Stimulated activated CD4-positive, alpha-beta T cell treated with anti-CD3 and anti-CD28 coated beads, Interleukin-15, amount 100 ng/mL, for 24 hours (primary cell): ENCODE results near the gene FBXO5.
"Not testable (repeated sequence)": the region's sequence is repeated elsewhere in the genome, so short reads cannot be mapped to it uniquely, and the experiment has no call there.

Experiments used
- DNase-seq: peaks from one replicate; pipeline ENCODE4 v3.0.0-alpha.2; 2020

FBXO5 gene

DNA sequence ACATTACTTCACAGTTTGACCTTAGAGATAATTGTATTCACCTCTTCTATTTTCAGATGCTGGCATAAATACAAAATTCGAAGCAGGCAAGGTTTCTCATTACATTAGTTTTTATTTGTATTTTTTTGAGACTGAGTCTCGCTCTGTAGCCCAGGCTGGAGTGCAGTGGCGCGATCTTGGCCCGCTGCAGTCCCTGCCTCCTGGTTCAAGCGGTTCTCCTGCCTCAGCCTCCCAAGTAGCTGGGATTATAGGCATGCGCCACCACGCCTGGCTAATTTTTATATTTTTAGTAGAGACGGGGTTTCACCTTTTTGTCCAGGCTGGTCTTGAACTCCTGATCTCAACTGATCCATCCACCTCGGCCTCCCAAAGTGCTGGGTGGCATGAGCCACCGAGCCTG lies 2.5 kb upstream of the FBXO5 start:
- not testable (repeated sequence) for DNase-seq

DNA sequence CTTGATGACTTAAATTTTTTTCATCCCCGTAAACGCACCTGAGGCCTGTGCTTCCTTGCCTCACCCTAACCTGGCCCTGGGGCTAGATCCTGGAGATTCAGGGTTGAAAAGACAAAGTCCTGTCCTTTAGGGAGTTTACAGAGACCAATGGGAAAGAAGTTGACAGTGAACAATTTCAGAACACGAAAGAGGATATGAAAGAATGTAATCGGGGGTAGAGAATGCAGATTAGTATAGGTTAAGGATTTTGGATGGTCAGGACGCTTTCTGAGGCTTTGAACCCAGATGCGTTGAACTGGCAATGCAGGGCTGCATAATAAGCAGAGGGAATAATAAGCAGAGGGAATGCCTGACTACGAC lies 1.7 kb upstream of the FBXO5 start:
- DNase-seq = no peak

DNA sequence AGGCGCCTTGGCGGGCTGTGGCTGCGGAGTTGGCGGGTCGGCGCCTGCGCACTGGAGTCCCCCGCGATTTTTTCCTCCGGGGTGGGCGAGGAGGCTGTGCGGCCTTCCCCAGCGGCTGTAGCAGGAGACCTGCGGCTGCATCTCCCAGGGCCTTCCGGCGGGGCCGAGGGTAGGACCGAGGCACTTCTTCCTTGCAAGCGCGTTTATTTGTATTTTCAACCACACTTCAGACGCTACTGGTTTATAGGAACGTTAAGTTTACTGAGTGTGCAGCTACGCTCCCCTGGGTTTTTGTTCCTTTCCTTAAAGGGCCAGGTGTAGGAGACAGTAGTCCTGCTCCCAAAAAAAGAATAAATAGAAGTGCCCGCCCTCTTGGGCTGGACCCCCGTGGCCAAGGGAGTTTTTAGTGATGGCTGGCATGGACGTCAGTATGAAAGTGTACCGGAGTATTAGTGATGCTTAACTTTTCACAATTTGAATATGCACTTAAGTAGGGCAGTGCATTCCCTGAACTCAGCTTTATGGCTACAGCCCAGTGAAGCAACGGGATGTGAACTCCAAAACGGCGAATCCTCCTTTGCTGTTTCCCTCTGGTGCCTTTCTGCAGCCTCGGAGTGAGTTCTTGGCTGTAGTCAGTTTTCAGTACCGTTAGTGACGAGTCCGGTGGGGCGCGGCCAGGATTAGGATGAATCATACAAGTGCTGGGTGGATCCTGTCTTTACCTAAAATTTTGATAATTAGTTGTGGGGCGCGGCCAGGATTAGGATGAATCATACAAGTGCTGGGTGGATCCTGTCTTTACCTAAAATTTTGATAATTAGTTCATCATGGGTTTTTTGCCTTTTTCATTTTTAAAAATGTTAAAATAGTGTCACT lies 1.0 kb upstream of the FBXO5 start:
- DNase-seq = peak; percentile 96

DNA sequence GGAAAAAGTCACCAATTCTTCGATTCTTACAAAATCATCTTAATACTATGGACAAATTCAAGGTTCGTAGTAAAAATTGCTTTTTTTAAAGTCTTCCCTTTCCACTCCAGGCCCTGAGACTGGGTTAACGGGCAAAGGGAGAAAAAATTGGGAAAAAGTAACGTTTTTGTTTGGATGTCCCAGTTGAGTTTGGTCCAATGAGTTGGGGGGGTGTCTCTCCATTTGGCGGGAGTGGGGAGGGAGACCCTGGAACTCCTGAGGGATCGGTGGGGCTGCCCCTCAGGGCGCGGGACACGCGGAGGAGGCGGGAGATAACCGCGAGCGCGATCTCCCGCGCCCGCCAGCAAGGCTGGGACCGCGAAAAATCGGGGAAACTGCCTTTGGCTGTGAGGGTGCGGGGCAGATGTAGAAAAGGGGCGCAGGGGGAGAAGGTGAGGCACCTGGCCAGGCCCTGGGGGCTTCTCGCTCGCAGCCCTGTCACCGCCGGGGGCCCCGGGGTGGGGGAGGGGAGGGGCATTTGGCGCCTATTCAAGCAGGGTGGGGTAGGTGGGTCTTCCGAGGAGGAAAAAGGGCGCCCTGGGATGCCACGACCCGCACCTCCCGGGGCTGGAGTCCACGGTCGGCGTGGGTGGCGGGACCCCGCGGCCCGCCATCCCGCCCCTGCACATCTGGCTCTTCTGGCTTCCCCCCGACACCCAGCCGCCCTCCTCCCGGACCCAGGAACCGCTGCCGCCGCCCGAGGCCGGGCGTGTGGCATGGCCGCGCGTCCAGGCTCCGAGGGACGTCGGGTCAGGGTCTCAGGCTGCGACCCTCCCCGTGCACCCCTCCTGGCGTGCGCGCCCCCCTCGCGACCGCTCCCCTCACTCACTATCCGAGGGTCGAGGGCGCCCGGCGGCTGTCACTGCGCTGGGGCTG lies 595 bp downstream of the FBXO5 start:
- peak; percentile 52 for DNase-seq

DNA sequence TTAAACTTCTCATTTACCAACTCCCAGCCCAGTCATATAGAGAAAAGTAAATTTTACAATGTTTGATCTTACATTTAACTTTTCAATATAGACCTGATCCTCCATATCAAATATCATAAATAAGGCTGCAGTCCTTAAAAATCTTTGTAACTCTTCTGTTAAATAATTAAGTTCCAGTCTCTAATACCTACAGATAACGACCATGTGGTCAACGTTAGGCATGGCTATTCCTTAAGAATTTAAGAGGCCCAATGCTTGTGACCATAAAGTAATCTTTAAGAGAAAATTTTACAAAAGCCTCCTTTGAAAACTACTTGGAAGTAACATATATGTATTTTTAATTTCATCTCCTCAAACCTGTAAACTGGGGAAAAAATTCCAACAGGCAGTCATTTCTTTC lies 1.6 kb downstream of the FBXO5 start:
- DNase-seq = no peak

DNA sequence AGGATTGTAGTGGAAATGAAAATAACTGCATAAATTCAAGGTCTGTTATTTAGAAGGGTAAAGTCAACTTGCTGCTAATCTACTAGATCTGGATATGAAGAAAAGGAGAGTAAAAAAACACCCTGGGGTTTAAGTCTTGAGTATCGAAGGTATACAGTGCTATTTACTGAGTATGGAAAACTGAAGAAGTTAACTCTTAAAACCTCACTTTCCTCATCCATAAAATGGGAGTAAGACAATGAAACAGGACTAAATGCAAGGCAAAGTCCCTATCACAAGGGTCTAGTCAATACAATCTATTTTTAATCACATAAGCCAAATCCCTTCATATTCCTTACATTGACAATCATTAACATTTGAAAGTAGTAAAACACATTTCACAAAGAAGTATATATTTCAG lies 2.2 kb downstream of the FBXO5 start:
- DNase-seq = no peak

DNA sequence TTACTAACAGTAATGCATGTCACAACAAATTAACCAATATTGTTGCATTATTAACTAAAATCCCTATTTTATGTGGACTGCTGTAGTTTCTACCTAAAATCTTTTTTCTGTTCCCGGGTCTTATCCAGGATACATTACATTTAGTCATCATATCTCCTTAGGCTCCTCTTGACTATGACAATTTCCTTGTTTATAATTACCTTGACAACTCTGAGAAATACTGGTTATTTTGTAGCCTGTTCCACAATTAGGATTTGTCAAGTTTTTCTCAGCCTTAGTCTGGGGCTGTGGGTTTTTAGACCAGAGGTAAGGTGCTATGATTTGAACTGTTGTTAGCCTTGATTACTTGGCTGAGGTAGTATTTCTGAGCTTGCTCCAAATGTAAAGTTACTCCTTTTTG lies 3.7 kb downstream of the FBXO5 start:
- no peak for DNase-seq

DNA sequence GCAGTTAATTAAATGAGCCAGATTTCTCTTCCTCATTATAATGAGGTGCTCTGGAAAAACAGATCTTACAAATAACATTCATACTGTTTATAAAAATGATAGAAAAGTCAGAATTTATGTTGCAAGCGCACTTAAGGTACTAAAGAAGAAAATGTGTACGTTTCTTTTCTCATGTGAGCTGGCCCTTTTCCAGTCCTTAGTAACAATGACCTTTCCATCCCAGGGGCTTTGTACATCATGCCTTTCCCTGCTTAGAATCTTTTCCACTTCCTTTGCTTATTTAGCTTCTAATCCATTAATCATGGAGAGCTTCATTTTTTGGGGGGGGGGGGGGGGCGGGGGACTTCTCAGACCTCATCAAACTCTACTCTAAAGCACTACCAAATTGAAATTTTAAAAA lies 4.8 kb downstream of the FBXO5 start:
- DNase-seq = no peak

DNA sequence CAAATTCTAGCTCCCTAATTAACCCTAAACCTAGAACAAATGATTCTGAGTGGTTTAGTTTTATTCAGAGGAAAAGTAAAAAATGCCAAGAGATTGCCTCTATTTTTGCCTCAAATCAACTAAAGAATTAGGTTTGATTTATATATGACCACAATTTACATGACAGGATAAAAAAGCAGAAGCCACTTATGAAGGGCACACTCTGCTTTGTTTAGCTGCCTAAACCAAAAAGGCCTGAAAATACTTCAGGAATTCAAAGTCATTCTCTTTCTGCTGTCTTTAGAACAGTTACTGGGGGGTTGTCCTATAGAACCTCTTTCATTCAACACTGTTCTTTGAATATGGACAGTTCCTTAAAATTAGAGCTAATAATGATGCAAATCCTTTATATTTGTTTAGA lies 5.3 kb downstream of the FBXO5 start:
- DNase-seq = no peak

DNA sequence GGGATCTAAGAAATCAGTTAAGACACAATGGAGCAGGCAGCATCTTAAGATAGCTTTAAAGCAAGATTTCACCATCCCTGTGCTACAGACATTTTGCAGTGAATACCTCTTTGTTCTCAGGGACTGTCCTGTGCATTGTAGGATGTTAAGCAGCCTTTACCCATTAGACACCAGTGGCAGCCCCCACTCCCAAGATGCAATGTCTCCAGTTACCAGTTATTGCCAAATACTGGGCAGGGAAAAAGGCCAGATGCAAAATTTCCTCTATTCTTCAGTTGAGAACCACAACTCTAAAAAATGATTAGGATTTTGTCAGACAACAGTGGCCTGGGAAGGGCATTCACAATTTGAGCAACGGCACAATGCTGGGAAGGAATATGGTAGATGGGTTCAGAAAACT lies 6.1 kb downstream of the FBXO5 start:
- no peak for DNase-seq

DNA sequence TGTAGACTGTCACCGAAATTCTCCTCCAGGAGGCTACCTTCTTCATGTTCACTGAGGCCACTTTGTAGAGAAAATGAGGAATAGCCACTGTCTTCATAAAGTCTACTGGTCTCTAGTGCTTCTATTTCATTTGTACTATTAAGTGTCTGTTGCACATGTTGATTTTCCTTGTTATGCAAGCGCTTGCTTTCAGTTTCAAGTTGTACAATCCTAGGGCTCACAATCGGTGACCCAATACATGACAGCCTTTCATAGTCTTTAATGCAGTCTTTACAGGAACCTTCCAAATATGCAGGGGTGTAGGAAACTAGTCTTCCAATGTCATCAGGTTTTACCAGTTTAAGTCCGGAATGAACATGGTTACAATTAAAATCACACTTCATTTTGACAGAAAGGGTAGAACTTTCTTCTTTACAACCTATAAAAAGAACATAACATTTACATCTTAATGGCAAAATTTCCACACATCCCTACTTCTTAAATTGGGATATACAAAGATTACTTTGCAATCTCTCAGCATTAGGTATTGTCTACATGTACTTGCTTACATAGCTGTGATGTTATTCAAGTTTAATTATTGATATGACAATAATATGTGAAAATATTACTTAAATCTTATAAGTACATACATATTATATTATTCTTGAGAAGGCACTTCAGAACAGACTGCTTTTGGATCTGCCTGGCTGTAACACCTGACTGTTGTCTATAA lies 7.5 kb downstream of the FBXO5 start:
- DNase-seq = no peak

DNA sequence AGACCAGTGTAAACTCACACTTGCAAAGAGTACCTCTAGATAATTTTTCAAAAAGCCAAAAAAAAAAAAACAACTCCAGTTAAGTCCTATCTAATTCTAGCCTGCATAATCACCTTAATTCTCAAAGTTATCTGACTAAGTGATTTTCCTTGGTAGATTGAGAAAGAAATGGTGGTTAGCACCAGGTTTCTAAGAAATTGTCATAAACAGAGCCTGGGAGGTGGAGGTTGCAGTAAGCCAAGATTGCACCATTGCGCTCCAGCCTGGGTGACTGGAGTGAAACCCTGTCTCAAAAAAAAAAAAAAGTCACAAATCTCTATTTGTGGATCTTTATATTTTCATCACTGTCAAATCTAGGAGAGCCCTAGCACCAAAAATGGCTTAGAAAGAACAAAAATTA lies 8.9 kb downstream of the FBXO5 start:
- DNase-seq = no peak

DNA sequence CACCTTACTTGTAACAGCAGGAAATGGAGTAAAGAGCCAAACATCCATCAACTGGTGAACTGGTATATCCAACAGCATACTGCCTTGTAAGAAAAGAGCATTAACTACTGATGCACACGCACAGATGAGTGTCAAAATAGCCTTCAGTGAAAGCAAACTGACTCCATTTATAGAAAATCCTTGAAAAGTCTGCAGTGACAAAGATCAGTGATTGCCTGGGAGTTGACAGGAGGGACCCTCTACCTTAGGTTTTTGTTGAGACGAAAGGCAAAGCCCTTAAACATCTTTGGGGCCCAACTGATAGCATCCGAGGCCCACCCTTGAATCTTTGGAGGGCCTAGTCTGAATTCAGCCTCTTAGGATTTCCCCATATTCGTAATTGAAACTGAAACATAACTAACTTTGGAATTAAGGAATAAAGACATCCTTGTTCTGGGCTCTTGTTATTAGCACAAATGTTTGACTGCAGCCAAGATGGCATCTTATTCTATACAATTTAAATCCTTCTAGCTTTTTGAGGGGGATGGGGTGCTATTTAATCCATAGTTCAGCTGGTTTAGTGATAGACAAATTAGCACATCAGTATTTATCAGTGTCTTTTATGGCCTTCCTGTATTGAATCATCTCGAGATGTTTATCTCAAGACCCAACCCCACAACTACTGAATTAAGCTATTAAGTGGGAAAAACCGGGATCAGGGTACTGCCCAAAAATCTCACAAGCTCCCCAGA lies 13.0 kb downstream of the FBXO5 start:
- DNase-seq = no peak

DNA sequence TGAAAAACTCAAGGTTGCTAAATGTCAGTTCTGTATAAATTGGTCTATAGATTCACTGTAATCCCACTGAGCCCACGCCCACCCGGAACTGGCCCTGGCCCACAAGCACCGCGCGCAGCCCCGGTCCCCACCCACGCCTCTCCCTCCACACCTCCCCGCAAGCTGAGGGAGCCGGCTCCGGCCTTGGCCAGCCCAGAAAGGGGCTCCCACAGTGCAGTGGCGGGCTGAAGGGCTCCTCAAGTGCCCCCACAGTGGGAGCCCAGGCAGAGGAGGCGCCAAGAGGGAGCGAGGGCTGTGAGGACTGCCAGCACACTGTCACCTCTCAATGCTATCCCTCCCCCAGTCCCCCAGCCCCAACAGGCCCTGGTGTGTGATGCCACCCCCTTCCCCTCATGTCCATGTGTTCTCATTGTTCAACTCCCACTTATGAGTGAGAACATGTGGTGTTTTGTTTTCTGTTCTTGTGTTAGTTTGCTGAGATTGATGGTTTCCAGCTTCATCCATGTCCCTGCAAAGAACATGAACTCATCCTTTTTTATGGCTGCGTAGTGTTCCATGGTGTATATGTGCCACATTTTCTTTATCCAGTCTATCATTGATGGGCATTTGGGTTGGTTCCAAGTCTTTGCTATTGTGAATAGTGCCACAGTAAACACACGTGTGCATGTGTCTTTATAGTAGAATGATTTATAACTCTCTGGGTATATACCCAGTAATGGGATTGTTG lies 16.5 kb downstream of the FBXO5 start:
- not testable (repeated sequence) for DNase-seq

DNA sequence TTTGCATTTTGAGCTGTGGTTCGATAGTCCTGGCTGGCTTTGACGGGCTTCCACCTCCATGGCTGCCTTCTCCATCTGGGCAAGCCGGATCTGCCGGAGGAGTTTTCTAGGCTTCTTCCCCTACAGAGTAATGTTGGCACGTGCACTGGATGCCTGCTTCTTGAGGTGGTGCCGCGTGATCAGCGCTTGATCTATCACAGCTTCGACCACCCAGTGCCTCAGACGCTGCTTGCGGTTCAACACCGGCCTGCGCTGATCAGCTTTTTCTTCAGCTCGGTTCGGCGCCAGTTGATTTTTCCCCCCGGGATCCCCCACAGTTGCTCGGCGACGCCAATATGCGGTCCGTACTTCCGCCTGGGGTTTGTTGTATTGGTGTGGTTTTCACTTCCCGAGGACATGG lies 23.5 kb downstream of the FBXO5 start:
- no peak for DNase-seq

DNA sequence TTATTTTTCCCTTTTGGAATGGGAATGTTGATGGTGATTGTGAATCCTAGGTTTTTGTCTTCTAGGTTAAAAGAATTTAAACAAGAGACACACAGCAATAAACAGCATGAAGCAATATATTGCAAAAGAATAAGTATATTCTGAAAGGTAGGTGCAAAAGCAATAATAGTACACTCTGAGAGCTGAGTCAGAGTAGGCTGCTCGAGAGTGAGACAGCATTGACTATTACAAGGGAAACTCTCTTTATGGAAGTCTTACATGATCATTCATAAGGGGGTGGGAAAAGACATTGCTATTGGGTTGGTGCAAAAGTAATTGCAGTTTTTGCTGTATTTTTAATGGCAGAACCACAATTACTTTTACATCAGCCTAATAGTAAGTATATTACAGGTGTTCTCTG lies 25.0 kb downstream of the FBXO5 start:
- DNase-seq = no peak

DNA sequence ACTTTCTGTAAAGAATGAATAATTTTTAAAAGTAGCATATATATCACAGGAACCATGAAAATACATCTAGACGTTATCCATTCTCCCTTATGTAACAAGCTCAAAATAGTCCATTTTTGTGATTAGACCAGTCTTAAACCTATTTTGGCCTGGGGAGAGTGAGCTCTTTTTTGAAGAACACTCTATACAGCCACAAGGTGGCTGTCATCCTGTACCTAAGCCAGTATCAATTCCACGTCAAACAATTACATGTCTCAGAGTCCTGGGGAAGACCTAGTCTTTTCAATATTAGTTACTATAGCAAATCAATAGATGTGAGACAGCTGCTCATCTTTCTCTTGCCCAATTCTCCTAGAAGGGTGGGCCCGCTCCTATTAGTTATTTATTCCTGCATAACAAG lies 28.4 kb downstream of the FBXO5 start:
- no peak for DNase-seq

DNA sequence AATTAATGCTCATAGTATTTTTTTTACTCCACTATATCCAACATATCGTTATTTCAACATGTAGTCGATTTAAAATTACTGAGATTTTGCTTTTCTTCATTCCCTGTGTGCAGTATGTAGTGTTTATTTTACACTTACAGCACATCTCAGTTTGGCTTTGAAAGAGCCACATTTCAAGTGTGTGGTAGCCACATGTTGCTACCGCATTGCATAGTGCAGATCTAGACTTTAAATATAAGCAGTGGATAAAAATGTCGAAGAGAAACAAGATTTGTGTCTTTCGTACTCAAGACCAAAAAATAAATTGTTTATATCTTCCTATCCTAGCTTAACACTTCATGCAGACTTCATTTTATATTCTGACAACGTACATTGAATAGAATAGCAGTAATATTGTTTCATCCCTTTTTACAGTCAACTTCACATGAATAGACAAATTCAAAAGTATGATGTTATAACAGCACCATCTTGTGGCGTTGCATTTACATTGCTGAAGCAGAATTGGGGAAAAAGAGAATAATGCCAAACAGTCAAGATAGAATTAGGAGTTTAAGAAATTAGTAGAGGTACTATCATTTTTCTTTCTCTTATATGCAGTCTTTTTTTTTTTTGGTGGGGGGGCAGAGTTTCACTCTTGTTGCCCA lies 29.9 kb downstream of the FBXO5 start:
- no peak for DNase-seq

DNA sequence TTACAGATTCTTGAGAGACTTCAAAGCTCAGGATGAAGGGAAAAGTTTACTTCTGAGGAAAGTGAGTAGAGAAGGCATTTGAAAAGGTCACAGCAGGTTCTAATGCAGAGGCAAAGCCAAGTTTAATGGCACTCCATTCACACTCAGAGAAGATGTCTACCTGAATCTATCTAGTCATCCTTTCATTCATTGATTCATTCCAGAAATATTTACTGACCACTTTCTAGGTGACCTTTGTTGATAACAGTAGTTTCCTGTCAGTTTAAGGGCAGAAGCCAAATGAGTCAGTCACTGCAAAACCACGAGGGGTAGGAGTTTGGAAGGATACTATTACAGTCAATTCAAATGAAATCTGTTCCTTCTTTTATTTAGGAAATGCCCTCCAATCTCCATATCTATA lies 30.8 kb downstream of the FBXO5 start:
- no peak for DNase-seq

DNA sequence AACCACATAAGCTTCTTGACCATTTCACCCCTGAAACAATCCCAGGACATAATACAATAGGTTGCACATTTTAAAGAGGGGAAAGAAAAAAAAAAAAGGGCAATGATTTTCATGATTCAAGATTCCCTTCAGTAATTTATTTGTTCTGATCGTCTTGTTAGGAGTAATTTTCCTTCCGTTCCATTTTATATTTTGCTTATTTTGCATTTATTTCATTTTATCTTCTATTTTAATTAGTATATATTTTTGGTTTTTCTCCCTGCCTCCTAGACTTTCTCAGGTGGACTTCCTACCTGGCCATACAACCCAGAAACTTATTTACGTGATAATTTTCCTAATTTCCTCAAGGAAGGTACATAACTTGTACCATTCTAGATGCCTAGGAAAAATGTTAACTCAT lies 32.6 kb downstream of the FBXO5 start:
- no peak for DNase-seq

DNA sequence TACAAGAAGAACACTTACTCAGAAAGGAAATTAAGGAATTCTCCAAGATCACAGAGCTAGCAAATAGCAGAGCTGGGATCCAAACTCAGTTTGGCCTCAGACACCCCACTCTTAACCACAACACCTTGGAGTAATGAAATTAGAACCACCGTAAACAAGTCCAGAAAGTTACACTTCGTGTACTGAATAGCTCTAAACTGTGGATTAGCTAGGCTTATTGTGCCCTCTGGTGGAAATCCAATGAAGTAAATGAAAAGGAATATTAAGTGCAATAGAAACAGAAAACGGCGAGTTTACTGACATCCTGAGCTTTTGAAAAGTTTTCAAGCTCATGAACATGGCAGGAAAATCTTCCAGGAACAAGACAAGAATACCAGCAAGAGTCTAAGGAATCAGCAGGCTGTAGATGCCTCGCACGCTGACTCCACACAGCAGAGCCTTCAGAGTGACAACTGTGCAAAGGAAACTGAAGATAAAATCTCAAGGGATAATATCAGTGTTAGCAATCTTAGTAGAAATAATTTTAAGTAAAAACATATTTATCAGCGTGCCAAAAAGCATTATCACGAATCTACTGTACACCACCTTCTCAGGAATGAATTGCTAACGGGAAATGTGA lies 34.6 kb downstream of the FBXO5 start:
- no peak for DNase-seq
